Lung (tissue), 12 donors: Measurements from ENCODE around the gene HOMER2. TPM values are rescaled to one million over a fixed set of nuclear protein-coding genes. Genes with fewer than 3 reads are reported as not detected.

ENCODE experiments used
- ATAC-seq: fragments of 200-7000 bp; cut with Tn5 transposase; one replicate; pipeline ENCODE4 v1.9.1; 2020; ENCODE audit warnings: moderate number of reproducible peaks; ENCODE audit not compliant: insufficient read depth, low FRiP score
- DNase-seq, 3 donors: peaks; one replicate each; pipeline ENCODE4 v3.0.0-alpha.2; 2013 to 2017
- H3K27ac ChIP-seq, 2 donors: one replicate each; pipeline ENCODE4 v1.5.1; 2013; ENCODE audit warnings: mild to moderate bottlenecking in 2 of 2, moderate library complexity in 2 of 2, control low read depth in 1 of 2, inconsistent platforms in 1 of 2, low read depth in 1 of 2, low read length in 1 of 2
- H3K27me3 ChIP-seq, 3 donors: one replicate each; pipeline ENCODE4 v1.5.1; 2013; ENCODE audit warnings: low read length in 2 of 3; ENCODE audit not compliant: control insufficient read depth in 3 of 3, insufficient read depth in 3 of 3
- H3K36me3 ChIP-seq, 4 donors: one replicate each; pipeline ENCODE4 v1.5.1; 2013; ENCODE audit warnings: low read length in 4 of 4, mild to moderate bottlenecking in 1 of 4, moderate library complexity in 1 of 4; ENCODE audit not compliant: control insufficient read depth in 4 of 4, insufficient read depth in 4 of 4
- H3K4me1 ChIP-seq, 5 donors: one replicate each; pipeline ENCODE4 v1.5.1; 2013; ENCODE audit warnings: low read length in 5 of 5, mild to moderate bottlenecking in 2 of 5, moderate library complexity in 1 of 5; ENCODE audit not compliant: control insufficient read depth in 5 of 5, insufficient read depth in 5 of 5
- H3K4me3 ChIP-seq: one replicate; pipeline ENCODE4 v1.5.1; 2013; ENCODE audit warnings: mild to moderate bottlenecking, control low read depth, moderate library complexity
- H3K9ac ChIP-seq, 2 donors: one replicate each; pipeline ENCODE4 v1.5.1; 2013; ENCODE audit warnings: low read length in 2 of 2, control low read depth in 1 of 2; ENCODE audit not compliant: insufficient read depth in 1 of 2
- H3K9me3 ChIP-seq, 4 donors: one replicate each; pipeline ENCODE4 v1.5.1; 2013; ENCODE audit warnings: low read length in 3 of 4, mild to moderate bottlenecking in 1 of 4, moderate library complexity in 1 of 4; ENCODE audit not compliant: control insufficient read depth in 4 of 4, insufficient read depth in 3 of 4
- CTCF ChIP-seq: IDR thresholded peaks from 2 replicates; pipeline ENCODE4 v1.5.1; 2012; ENCODE audit warnings: mild to moderate bottlenecking; ENCODE audit errors: control extremely low read depth, extremely low read depth
- WGBS, 2 donors: extraction: QIAGEN DNeasy Blood & Tissue Kit; methylation state at CpG; one replicate each; pipeline ENCODE4 v1.1.7; 2013; 5-methylcytosine and 5-hydroxymethylcytosine counted together
- polyA plus RNA-seq, 2 donors: library from polyadenylated mRNA; stranded (reverse); fragments of 200-250 nt; gene quantifications; one replicate each; pipeline ENCODE4 v1.2.1, GENCODE V29; 2013
- total RNA-seq, 2 donors: library from RNA; depleted of rRNA in 1 of 2; stranded (reverse); fragments of >200 nt in 1 of 2; gene quantifications; one replicate each; pipeline ENCODE4 v1.2.1, GENCODE V29; 2014 to 2021
- donor health status: control.
- donor health status: control.
- donor health status: Bipolar disorder and iron deficiency.
- donor health status: healthy.
- donor health status: DM: yes; HTN: yes; CAD: no.

The HOMER2 gene
- total and polyA plus RNA-seq, 4 donors: 7.5 to 18.1 (median 11.6) TPM

GRCh38 chr15:82972990-82973389 lies 20.5 kb upstream of the HOMER2 start:
- DNase-seq (no peak), ATAC-seq (no peak)
- WGBS, 2 donors: 81 to 89% methylated on average over 1 of the region's 1 CpG

GRCh38 chr15:82971218-82971984 lies 18.9 kb upstream of the HOMER2 start:
- Histone ChIP-seq H3K4me3 (no peak overlapping the region), H3K36me3 (no peaks in the 10 kb centered on the region), H3K9ac (no peak overlapping the region), H3K9me3 (no peaks in the 10 kb centered on the region), H3K4me1 (peaks cover 0 to 24% (median 0%) of the 10 kb centered on the region in 5 donors), H3K27ac (no peak overlapping the region), H3K27me3 (no peaks in the 10 kb centered on the region)
- TF ChIP-seq CTCF: no peak
- DNase-seq: no peak
- 74 to 85% methylated on average over 2 of the region's 2 CpGs for WGBS, 2 donors
- no peak for ATAC-seq

More at GRCh38 chr15:82972990-82973389, 20.5 kb upstream of the HOMER2 start:
- H3K9ac ChIP-seq: no peak overlapping the region
- H3K27me3 ChIP-seq: no peaks in the 10 kb centered on the region
- peaks cover 0 to 24% (median 0%) of the 10 kb centered on the region in 5 donors for H3K4me1 ChIP-seq
- no peak overlapping the region for H3K4me3 ChIP-seq
- TF ChIP-seq CTCF: no peak
- H3K27ac ChIP-seq: no peak overlapping the region
- H3K9me3 ChIP-seq: no peaks in the 10 kb centered on the region
- H3K36me3 ChIP-seq: no peaks in the 10 kb centered on the region

GRCh38 chr15:82970696-82971095 lies 18.2 kb upstream of the HOMER2 start:
- DNase-seq: no peak
- no peaks in the 10 kb centered on the region for H3K9me3 ChIP-seq
- ATAC-seq: no peak
- no peak overlapping the region for H3K9ac ChIP-seq
- no peak overlapping the region for H3K4me3 ChIP-seq
- H3K27me3 ChIP-seq: no peaks in the 10 kb centered on the region
- no peak overlapping the region for H3K27ac ChIP-seq
- H3K4me1 ChIP-seq: peaks cover 0 to 24% (median 0%) of the 10 kb centered on the region in 5 donors
- no peaks in the 10 kb centered on the region for H3K36me3 ChIP-seq
- WGBS, 2 donors: 79 to 82% methylated on average over 1 of the region's 1 CpG
- TF ChIP-seq CTCF: no peak
